HG03280 (cell line): ENCODE results near the gene IRS1.
"Not testable (repeated sequence)": the region's sequence is repeated elsewhere in the genome, so short reads cannot be mapped to it uniquely, and the experiment has no call there.

Experiments used
- ATAC-seq: cut with Tn5 transposase; IDR thresholded peaks from one replicate; pipeline ENCODE4 v1.9.1; 2021; ENCODE audit warnings: mild to moderate bottlenecking, moderate library complexity; ENCODE audit not compliant: unreplicated experiment

IRS1 gene, protein sequence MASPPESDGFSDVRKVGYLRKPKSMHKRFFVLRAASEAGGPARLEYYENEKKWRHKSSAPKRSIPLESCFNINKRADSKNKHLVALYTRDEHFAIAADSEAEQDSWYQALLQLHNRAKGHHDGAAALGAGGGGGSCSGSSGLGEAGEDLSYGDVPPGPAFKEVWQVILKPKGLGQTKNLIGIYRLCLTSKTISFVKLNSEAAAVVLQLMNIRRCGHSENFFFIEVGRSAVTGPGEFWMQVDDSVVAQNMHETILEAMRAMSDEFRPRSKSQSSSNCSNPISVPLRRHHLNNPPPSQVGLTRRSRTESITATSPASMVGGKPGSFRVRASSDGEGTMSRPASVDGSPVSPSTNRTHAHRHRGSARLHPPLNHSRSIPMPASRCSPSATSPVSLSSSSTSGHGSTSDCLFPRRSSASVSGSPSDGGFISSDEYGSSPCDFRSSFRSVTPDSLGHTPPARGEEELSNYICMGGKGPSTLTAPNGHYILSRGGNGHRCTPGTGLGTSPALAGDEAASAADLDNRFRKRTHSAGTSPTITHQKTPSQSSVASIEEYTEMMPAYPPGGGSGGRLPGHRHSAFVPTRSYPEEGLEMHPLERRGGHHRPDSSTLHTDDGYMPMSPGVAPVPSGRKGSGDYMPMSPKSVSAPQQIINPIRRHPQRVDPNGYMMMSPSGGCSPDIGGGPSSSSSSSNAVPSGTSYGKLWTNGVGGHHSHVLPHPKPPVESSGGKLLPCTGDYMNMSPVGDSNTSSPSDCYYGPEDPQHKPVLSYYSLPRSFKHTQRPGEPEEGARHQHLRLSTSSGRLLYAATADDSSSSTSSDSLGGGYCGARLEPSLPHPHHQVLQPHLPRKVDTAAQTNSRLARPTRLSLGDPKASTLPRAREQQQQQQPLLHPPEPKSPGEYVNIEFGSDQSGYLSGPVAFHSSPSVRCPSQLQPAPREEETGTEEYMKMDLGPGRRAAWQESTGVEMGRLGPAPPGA (N-terminal part only)

DNA sequence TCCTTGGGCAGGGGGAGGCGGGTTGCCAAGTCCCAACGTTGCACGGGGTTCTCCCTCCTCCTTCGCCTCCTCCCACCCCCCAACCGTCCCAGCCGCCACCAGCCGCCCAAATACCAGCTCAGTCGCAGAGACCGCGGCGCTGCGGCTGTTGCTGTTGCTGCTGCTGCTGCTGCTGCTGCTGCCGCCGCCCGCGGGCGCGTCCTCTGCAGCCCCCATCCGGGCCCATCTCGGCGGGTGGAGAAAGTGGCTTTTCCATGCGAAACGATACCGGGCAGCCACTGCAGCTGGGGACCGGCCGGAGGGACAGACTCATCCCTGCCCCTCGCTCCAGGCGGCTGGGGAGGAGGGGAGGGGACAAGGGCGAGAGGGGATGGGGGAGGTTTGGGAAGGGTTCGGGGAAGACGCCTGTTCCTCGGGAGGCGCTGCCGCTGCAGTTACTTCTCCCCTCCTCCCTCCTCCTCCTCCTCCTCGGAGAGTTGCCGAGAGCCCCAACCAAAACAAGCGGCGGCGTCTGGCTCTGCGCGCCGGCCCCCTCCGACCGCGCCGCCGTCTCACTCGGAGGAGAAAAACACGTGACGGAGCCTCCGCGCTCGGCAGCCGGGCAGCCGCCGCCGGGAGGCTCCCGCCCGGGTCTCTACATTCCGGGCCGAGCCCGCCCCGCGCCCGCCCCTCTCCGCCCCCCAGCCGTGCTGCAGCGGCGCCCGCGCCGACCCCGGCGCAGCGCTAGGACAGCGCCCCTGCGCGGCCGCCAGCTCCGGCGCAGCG lies at the start of gene IRS1:
IRS1 (minus strand) TSS at position 610 of the 765 bp plus-strand sequence. CDS start 1,082 bp downstream, outside the sequence.
- ATAC-seq, result peak; percentile 40

DNA sequence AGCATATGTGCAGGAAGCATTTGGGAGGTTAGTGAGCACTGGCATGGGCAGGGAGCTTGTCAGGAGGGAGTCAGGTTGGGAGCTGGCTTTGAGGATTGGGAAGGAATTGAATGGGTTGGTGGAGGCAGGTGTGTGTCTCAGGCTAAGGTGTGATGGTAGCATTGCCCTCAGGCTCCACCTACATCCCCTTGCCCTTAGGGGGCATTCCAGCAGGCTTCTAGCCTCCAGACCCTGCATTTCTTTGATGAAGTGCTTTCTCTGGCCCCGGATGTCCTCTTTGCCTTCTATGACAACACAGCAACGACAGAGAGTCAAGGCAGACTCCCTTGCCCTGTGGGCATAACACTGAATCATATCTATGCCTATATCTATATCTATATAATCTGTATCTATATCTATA lies 49.7 kb upstream of the IRS1 start:
- ATAC-seq, result no peak

DNA sequence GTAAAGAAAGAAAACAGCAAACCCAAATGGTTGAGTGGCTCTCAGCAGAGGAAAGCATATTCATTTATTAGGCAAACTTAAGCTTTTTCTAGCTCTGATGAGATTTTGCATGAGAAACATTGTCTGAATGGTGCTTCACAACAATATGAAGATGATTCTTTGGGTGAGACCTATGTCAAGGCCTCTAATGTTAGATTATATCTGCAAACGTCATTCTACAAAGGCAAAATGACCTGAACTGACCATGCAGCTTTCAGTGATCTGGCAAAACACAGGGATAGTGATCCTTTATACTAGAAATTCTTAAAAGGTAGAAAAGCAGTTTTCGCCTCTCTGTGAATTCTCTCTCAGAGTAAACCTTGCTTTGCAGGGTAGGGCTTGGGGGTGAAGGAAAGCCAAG lies 47.9 kb upstream of the IRS1 start:
- no peak for ATAC-seq

DNA sequence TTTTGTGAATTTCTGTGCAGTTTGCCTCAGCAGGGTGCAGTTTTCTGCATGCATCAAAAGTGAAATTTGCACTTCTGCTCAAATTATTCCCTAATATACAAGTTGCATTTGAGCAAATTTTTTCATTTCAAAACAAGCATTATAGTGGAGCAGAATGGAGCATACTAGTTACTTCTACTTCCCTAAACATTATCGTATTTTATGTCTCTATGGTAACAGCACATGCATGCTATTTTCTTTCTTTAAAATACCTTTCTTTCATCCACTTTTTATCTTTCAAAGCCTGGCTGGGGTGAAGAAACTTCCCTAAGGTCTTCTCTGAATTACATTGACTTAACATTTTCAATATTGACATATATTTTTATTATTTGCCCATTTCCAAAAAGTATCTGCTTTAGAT lies 47.5 kb upstream of the IRS1 start:
- ATAC-seq, result no peak

DNA sequence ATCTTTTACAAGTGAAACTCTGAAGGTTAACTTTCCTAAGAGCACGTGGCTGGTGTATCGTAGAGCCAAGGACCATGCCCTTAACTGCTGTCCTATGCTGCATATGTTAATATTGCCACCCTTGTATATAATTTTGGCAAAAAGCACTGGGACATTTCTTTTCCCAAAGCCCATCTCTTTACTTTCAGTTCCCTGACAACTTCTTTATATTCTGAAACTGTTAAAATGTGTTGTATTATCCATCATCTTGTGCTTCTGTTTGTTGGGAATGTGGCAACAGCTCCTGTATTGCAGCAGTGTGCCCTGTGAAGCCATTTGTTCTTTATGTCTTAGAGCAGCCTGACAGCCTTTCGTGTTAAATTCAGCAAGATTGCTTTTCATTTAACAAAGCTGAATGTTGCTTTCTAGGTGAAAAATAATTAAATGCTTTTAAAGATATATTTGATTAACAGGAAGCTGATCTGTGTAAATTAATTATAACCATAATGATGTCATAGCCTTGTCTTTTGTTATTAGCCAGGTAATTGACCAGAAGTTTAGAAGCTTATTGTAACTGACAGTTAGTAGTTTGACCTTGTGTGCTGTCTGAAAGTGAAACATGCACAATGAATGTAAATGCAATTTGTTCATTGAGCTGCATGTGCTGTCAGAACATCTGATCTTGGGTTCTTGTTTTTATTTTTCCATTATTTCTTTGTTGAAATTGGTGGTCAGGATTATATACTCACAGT lies 45.9 kb upstream of the IRS1 start:
- peak; percentile 53 for ATAC-seq

DNA sequence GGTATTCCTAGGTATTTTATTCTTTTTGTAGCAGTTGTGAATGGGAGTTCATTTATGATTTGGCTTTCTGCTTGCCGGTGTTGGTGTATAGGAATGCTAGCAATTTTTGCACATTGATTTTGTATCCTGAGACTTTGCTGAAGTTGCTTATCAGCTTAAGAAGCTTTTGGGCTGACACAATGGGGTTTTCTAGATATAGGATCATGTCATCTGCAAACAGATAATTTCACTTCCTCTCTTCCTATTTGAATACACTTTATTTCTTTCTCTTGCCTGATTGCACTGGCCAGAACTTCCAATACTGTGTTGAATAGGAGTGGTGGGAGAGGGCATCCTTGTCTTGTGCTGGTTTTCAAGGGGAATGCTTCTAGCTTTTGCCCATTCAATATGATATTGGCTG lies 43.4 kb upstream of the IRS1 start:
- ATAC-seq, result not testable (repeated sequence)

DNA sequence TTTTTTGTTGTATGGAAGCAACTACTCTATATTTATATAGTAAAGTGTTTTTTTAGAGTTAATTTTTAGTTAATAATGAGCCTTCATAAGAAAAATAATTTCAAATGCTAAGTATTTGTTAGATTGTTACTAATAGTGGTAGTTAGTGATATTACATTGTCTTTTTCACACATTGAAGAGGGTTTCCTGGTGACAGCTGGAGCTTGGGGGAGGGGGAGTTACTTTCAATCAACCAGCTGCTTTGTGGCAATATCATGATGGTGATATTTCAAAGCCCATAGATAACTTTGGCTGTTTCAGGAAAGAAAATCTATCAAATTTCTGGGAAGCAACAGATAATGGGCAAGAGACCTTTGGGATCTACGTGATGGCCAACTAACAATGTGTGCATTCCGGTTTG lies 40.3 kb upstream of the IRS1 start:
- ATAC-seq, result no peak

DNA sequence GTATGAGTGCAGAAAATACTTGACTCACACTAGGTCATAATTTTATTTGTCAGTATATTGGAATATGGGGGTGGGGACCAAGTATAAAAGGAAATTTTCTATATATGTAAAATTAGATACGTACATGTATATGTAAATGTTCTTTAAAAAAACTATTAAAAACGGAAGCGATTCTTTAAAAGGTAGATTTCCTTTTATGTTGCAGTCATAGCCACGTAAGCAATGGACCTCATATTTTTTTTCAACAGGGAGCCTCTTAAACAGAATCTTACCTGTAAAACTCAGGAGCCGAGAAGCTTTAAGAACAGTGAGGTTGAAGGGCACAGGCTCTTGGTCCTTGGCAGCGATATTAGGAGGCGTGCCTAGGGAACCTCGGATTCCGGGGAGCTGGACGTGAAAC lies 39.5 kb upstream of the IRS1 start:
- no peak for ATAC-seq

DNA sequence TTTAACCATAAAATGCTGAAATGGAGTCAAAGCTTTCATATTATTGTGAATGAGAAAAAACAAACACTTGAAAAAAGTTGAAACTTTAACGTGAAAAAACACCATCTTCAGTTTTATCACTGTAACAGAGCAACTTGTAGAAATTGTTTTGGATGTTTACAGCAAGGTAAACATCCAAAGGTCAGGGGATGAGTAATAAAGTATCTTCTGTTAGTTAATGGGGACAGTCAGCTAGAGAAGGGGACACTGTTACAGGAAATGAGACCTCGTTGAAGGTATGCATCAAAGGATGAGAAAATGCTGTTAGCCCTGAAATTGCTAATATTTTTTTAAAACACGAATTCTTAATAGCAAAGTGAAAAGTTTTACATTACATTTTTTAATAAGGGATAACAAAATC lies 39.1 kb upstream of the IRS1 start:
- no peak for ATAC-seq

DNA sequence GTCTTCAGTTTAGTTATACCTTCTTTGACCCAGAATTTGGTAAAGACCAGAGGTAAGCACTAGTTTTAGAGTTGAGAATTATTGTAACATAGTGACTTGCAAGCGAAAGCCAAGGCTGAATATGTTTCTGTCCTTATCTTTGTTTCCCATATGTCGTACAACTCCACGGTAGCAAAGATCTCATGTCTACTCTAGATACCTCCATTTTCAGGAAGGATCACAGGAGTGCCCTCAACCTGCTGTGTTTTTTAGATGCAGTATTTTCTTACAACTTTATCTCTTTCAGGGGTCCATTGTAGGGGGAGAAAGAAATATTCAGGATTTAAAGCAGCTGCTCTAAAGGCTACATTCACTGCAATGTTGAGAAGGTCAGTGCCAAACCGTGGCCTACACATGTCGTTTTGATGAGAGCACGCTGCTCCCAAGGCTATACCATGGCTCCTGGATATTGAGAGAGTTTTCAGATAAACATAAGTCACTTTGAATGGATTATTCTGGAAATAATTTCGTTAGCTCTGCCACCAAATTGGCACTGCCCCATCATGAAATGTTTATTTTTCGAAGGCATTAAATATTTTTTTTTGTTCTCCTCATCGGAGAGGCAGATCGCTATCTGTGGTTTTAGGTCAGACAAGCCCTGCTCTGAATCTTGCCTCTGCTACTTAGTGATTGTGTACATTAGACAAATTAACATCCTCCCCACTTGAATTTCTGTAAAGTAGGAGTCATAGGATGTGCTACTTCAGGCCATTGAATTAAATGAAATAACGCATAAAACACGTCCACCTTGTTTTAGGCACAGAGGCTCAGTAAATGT lies 38.4 kb upstream of the IRS1 start:
- ATAC-seq, result no peak

DNA sequence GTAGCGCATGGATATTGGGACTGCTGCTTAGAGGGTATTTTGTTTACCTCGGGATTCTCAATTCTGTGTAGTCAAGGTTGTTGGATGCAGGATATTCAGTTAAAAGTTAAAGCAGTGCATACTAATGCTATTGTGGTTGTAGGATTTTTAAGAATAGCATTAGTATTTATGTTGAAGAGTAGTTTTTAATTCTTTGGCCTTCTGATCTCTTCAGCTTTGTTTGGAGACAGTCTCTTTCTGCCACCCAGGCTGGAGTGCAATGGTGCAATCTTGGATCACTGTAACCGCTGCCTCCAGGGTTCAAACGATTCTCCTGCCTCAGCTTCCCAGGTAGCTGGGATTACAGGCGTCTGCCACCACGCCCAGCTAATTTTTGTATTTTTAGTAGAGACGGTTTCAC lies 37.7 kb upstream of the IRS1 start:
- no peak for ATAC-seq

DNA sequence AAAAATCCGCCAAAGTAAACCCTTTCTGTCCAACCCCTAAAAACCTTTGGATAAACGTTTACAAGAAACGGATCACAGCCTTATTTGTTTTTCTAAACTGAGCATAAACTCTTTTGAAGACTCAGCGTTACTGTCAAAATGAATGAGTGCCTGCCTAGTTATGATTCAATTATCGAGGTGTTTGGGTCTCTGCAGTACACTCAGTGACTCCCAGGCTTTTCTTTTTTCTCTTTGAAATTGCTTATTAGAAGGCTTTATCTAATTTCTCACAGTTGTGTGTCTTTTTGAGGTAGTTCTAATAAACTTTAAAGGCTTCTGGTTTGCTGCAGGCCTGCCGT lies 36.9 kb upstream of the IRS1 start:
- peak; percentile 3 for ATAC-seq

DNA sequence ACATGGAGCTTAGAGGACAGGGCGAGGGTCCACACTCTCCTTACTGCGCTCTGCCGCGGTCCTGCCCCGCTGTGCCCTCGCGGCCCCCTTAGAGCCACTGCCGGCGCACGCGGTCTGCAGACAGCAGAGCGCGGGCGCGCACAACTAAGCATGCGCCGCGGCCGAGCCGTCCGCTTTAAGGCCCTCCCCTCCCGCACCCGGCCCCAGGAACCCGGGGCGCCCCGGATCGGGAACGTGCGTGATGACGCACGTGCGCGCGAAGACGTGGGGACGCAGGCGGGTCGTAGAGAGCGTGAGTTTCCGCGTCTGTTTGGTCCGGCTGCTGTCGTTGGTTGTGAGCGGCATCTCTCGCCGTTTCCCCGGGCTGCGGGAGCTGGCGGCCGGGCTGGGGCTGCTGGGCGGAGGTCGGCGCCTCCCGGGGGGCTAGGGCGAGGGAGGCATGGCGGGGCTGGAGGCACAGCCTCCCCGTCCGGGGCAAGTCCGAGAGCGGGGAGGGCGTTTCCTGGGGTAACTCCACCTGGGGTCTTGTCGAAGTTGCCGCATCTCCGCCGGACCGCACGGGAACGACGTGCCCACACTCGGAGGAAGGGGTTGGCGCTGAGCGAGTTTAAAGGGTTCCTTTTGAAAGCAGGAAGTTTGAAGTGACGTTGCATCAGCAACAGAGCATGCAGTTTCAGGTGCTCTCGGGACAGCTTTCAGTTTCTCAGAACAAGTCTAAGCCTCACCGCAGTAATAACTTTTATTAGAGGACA lies 36.4 kb upstream of the IRS1 start, which contains the start of gene RHBDD1:
RHBDD1 (plus strand) TSS at position 259 of the 752 bp plus-strand sequence. CDS start 28,640 bp downstream, outside the sequence.
- peak; percentile 81 for ATAC-seq

DNA sequence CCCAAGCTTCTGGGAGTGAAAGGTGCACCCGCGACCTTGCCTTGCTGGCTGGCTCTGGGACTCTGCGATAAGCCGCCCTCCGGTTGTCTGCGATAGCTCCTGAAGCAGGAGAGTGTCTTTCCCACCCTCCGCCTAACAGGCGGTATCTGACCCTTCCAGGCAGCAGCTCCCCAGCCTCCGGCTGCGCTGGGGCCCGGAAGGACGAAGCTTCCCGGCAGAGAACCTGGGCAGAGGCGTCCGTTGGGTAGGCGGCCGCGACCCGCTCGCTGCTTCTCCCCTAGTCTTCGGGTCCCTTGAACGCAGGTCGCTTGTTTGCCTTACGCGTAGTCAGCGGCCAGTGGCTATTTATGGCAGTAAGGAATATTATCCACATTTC lies 35.8 kb upstream of the IRS1 start:
- peak; percentile 26 for ATAC-seq

DNA sequence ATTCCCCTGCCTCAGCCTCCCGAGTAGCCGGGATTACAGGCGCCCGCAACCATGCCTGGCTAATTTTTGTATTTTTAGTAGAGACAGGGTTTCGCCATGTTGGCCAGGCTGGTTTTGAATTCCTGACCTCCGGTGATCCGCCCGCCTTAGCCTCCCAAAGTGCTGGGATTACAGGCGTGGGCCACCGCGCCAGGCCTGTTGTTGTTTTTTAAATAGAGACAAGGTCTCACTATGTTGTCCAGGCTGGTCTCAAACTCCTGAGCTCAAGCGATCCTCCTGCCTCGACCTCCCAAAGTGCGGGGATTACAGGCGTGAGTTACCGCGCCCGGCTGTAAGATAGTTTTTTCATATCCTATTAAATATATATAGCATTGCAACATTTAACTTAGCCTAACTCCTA lies 35.3 kb upstream of the IRS1 start:
- ATAC-seq, result not testable (repeated sequence)

DNA sequence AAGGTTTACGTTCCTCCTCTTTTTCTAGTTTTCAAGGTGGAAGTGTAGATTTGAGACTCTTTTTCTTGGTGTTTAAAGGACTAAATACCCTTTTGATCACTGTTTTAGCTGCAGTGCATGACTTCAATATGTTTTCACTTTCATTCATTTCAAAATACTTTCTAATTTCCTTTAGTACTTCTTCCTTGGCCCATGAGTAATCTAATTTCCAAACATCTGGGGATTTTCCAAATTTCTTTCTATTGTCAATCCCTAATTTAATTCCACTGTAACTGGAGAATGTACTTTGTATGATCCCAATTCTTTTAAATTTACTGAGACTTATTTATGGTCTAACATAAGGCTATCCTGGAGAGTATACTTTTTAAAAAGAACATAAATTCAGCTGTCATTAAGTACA lies 32.4 kb upstream of the IRS1 start:
- ATAC-seq, result no peak

DNA sequence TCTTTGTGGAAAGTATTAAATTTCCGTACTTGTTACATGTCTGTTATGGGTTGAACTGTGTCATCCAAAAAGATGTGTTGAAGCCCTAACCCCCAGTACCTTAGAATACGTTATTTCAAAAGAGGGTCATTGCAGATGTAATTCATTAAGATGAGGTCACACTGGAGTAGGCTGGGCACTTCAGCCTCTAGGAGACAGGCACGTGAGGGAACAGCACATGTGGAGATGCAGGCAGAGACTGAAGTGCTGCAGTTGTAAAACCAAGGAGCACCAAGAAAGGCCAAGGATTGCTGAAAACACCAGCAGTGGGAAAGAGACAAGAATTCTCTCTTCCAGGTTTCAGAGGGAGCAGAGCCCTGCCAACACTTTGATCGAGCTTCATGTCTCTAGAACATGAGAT lies 31.6 kb upstream of the IRS1 start:
- ATAC-seq, result no peak

DNA sequence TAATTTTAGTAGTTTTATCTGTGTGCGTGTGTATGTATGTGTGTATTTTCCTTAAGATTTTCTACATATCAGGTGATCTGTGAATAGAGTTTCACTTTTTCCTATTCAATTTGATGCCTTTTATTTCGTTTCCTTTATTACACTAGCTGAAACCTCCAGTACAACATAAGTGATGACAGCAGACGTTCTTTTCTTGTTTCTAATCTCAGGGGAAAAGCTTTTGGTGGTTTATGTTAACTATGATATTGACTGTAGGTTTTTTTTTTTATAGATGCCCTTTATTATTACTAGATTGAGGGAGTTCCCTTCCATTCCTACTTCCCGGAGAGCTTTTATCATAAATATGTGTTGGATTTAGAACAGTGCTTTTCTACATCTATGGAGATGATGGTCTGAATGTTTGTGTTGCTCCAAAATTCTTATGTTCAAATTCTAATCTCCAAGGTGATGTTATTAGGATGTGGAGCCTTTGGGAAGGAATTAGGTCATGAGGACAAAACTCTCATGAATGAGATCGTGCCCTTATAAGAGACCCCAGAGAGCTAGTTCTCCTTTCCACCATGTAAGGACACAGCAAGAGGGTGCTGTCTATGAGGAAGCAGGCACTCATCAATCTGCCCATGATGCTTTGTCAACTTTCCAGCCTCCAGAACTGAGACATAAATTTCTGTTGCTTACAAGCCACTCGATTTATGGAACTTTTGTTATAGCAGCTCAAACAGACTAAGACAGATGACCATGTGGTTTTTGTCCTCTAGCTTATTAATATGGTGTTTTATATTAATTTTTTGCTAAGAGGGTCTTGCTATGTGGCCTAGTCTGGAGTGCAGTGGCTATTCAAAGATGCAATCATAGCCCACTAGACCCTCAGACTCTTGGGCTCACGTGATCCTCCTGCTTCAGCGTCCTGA lies 30.4 kb upstream of the IRS1 start:
- no peak for ATAC-seq
